Ishikawa (cell line): Measurements from ENCODE around the gene SPATA7.

Source experiments
- CEBPB ChIP-seq: IDR thresholded peaks from 2 replicates; pipeline ENCODE4 v1.6.1; 2012
- CREB1 ChIP-seq: IDR thresholded peaks from 2 replicates; pipeline ENCODE4 v1.6.1; 2012; ENCODE audit warnings: low read depth
- EGR1 ChIP-seq: IDR thresholded peaks from 2 replicates; pipeline ENCODE4 v1.6.1; 2012
- EP300 ChIP-seq: IDR thresholded peaks from 2 replicates; pipeline ENCODE4 v1.6.1; 2012; ENCODE audit warnings: borderline replicate concordance
- FOXM1 ChIP-seq: IDR thresholded peaks from 2 replicates; pipeline ENCODE4 v1.6.1; 2012; ENCODE audit warnings: low read depth, borderline replicate concordance
- MAX ChIP-seq: IDR thresholded peaks from 2 replicates; pipeline ENCODE4 v1.6.1; 2012
- NFIC ChIP-seq: IDR thresholded peaks from 2 replicates; pipeline ENCODE4 v1.6.1; 2012
- RAD21 ChIP-seq: IDR thresholded peaks from 2 replicates; pipeline ENCODE4 v1.6.1; 2012; ENCODE audit warnings: low read depth
- REST ChIP-seq: IDR thresholded peaks from 2 replicates; pipeline ENCODE4 v1.6.1; 2012; ENCODE audit warnings: low read depth, mild to moderate bottlenecking
- TAF1 ChIP-seq: IDR thresholded peaks from 2 replicates; pipeline ENCODE4 v1.6.1; 2012; ENCODE audit warnings: low read depth, mild to moderate bottlenecking
- TCF12 ChIP-seq: IDR thresholded peaks from 2 replicates; pipeline ENCODE4 v1.6.1; 2012; ENCODE audit warnings: low read depth
- TEAD4 ChIP-seq: IDR thresholded peaks from 2 replicates; pipeline ENCODE4 v1.6.1; 2012
- USF1 ChIP-seq: IDR thresholded peaks from 2 replicates; pipeline ENCODE4 v1.6.1; 2012
- YY1 ChIP-seq: IDR thresholded peaks from 2 replicates; pipeline ENCODE4 v1.6.1; 2012; ENCODE audit warnings: low read depth
- ZBTB7A ChIP-seq: IDR thresholded peaks from 2 replicates; pipeline ENCODE4 v1.6.1; 2012; ENCODE audit warnings: low read depth

The SPATA7 gene

GRCh38 chr14:88482524-88482923, 97.1 kb downstream of the SPATA7 start:
- TF ChIP-seq EP300, result no peak
- TF ChIP-seq REST, result no peak
- no peak for TF ChIP-seq CREB1
- TF ChIP-seq TCF12, result no peak
- TF ChIP-seq ZBTB7A, result no peak
- TF ChIP-seq USF1, result no peak
- TF ChIP-seq MAX, result no peak
- TF ChIP-seq TAF1, result no peak
- TF ChIP-seq FOXM1, result no peak
- no peak for TF ChIP-seq EGR1
- TF ChIP-seq YY1, result no peak
- no peak for TF ChIP-seq CEBPB
- TF ChIP-seq RAD21, result no peak
- TF ChIP-seq NFIC, result no peak
- no peak for TF ChIP-seq TEAD4
